ENCODE data around the gene NCKAP5. TPM values are rescaled to one million over a fixed set of nuclear protein-coding genes. Genes with fewer than 3 reads are reported as not detected.

Gene NCKAP5
- total RNA-seq, 1 experiment from 2014 or later, result not detected

DNA sequence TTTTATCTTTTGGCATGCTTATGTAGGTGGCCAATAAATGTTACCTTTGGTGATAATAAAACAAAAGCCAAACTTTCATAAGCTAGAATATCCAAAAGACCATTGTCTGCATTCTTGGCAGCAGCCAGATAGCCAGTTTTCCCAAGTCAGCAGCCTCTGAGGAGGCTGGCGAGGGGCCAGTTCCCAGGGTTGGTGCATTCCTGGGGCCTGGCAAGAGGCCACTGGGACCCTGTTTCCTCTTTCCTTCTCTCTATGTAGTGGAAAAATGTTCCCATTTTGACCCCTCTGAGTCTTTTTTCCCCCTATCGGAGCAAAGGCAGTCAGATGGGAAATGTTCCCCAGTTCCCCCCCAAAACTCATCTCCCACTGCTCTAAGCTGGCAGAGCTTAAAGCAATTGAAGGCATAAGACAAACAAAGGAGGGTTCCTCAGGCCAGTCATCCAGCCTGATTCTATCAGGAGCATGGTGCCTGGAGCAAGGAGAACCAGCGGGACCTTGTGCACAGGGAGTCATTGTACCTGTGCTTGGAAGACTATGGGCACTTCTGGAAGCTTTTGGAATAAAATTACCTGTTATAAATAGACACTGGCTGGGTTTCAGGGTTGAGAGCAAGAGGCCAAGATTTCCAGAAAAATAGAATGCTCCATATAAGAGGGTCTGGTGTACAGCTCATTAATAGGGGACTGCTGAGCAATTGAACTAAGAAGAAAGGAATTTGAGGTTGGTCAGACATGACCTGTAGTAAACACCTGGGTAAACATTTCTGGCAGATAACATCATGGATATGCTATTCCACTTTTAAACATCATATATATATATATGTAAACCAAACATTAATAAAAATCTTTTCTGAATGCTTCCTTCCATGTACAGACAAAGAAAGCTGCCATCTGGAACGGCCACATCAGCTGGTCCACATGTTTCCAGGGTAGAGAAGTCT lies 63.4 kb downstream of the NCKAP5 start:
- no peak overlapping the region for H3K4me3 ChIP-seq
- no TSS peak for BruUV-seq (replicated peaks)
- no peaks in the 10 kb centered on the region for H3K79me2 ChIP-seq (ENCODE audit: low read depth)
- no peaks in the 10 kb centered on the region for H4K20me1 ChIP-seq (ENCODE audit: insufficient read depth)
- ChIA-PET CTCF (no interaction called here), POLR2A (ENCODE audit: unreplicated experiment) (no interaction called here)
- peaks cover 22% of the 10 kb centered on the region for H3K27me3 ChIP-seq (ENCODE audit: insufficient read depth, low read depth)
- H2AFZ ChIP-seq, result no peak overlapping the region
- no peaks in the 10 kb centered on the region; the same call in 1 of the 2 replicates for H3K9me3 ChIP-seq (ENCODE audit: insufficient read depth, low read depth)
- intact Hi-C loops (cut with micrococcal nuclease; ENCODE audit: unreplicated experiment), result no loop called here
- DNase-seq, result no peak
- TF ChIP-seq EZH2 (IDR thresholded peaks at IDR 0.05; ENCODE audit: low read depth), result no peak
- TF ChIP-seq, protein P1, sequence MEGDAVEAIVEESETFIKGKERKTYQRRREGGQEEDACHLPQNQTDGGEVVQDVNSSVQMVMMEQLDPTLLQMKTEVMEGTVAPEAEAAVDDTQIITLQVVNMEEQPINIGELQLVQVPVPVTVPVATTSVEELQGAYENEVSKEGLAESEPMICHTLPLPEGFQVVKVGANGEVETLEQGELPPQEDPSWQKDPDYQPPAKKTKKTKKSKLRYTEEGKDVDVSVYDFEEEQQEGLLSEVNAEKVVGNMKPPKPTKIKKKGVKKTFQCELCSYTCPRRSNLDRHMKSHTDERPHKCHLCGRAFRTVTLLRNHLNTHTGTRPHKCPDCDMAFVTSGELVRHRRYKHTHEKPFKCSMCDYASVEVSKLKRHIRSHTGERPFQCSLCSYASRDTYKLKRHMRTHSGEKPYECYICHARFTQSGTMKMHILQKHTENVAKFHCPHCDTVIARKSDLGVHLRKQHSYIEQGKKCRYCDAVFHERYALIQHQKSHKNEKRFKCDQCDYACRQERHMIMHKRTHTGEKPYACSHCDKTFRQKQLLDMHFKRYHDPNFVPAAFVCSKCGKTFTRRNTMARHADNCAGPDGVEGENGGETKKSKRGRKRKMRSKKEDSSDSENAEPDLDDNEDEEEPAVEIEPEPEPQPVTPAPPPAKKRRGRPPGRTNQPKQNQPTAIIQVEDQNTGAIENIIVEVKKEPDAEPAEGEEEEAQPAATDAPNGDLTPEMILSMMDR (conservative IDR thresholded peaks at IDR 0.05), result no peak
- H3K4me1 ChIP-seq (replicated peaks; ENCODE audit: insufficient read depth), result no peaks in the 10 kb centered on the region
- H3F3A ChIP-seq (ENCODE audit: insufficient read depth, low read depth), result no peaks in the 10 kb centered on the region
- H3K4me2 ChIP-seq, result no peak overlapping the region
- H3K9me2 ChIP-seq (ENCODE audit: insufficient read depth), result no peaks in the 10 kb centered on the region
- no peaks in the 10 kb centered on the region for H3K36me3 ChIP-seq (ENCODE audit: low read depth)
- H3K27ac ChIP-seq, result no peak overlapping the region

DNA sequence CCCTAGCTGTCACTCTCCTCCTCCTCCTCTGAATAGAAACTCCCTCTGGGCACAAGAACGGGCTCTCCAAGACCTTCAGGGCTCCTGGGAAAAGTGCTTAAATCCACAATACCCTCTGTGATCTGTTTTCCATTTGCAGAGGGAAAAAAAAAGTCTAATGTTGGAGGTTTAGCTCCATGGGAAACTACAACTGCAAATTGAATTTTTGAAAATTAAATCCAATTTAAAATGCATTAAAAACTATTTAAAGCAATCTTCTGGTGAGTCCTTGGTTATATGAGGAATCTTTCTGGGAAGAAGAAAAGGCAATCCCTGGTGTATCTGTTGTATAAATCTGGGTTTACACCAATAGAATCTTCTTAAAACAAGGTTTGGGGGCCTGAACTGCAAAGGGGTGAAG lies 64.3 kb downstream of the NCKAP5 start:
- Histone ChIP-seq H3K4me2 (no peak overlapping the region), H3K79me2 (ENCODE audit: low read depth) (no peaks in the 10 kb centered on the region), H3K9me3 (ENCODE audit: insufficient read depth, low read depth) (no peaks in the 10 kb centered on the region; the same call in 1 of the 2 replicates), H3K27me3 (ENCODE audit: insufficient read depth, low read depth) (peaks cover 31% of the 10 kb centered on the region), H3K27ac (no peak overlapping the region), H3F3A (ENCODE audit: insufficient read depth, low read depth) (no peaks in the 10 kb centered on the region), H2AFZ (no peak overlapping the region), H3K4me3 (no peak overlapping the region), H3K4me1 (replicated peaks; ENCODE audit: insufficient read depth) (no peaks in the 10 kb centered on the region), H3K36me3 (ENCODE audit: low read depth) (no peaks in the 10 kb centered on the region), H3K9me2 (ENCODE audit: insufficient read depth) (no peaks in the 10 kb centered on the region), H4K20me1 (ENCODE audit: insufficient read depth) (no peaks in the 10 kb centered on the region)
- TF ChIP-seq, protein P1 (conservative IDR thresholded peaks at IDR 0.05), result no peak
- TF ChIP-seq EZH2 (IDR thresholded peaks at IDR 0.05; ENCODE audit: low read depth), result no peak
- POLR2A ChIA-PET (ENCODE audit: unreplicated experiment), result no interaction called here
- no peak for DNase-seq
- intact Hi-C loops (cut with micrococcal nuclease; ENCODE audit: unreplicated experiment), result no loop called here
- CTCF ChIA-PET, result no interaction called here
- BruUV-seq (replicated peaks), result no TSS peak

DNA sequence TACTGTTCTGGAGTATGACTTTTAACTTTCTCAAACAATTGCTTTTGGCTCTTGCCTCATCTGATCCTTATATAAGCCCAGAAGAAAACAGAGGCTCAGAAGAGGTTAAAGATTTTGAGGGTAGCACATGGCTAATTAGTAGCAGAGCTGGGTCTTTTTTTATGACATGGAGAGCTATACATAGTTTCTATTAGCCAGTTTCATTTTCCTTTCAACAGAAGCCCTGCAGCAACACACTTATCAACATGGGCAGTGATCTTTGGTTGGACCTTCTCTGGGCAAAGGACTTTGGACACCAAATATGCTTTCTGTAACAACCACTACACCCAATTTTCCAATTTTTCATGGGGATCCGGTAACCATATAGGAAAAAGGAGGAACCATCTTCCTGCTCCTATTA lies 64.9 kb downstream of the NCKAP5 start:
- H3K27me3 ChIP-seq (ENCODE audit: insufficient read depth, low read depth), result peaks cover 35% of the 10 kb centered on the region
- TF ChIP-seq EZH2 (IDR thresholded peaks at IDR 0.05; ENCODE audit: low read depth), result no peak
- TF ChIP-seq, protein P1 (conservative IDR thresholded peaks at IDR 0.05), result no peak
- H3K4me2 ChIP-seq, result no peak overlapping the region
- no peak overlapping the region for H2AFZ ChIP-seq
- H3K27ac ChIP-seq, result no peak overlapping the region
- no peaks in the 10 kb centered on the region for H4K20me1 ChIP-seq (ENCODE audit: insufficient read depth)
- CTCF ChIA-PET, result no interaction called here
- H3F3A ChIP-seq (ENCODE audit: insufficient read depth, low read depth), result no peaks in the 10 kb centered on the region
- H3K79me2 ChIP-seq (ENCODE audit: low read depth), result no peaks in the 10 kb centered on the region
- H3K36me3 ChIP-seq (ENCODE audit: low read depth), result no peaks in the 10 kb centered on the region
- no peaks in the 10 kb centered on the region; the same call in 1 of the 2 replicates for H3K9me3 ChIP-seq (ENCODE audit: insufficient read depth, low read depth)
- intact Hi-C loops (cut with micrococcal nuclease; ENCODE audit: unreplicated experiment), result no loop called here
- no peaks in the 10 kb centered on the region for H3K9me2 ChIP-seq (ENCODE audit: insufficient read depth)
- POLR2A ChIA-PET (ENCODE audit: unreplicated experiment), result no interaction called here
- no peak overlapping the region for H3K4me3 ChIP-seq
- BruUV-seq (replicated peaks), result no TSS peak
- H3K4me1 ChIP-seq (replicated peaks; ENCODE audit: insufficient read depth), result no peaks in the 10 kb centered on the region
- DNase-seq, result no peak
